GM12878 (cell line): ENCODE results near the gene NDRG4.

Source experiments
- BMI1 ChIP-seq: fragments of 450-650 bp; IDR thresholded peaks from 2 replicates; pipeline ENCODE4 v1.6.1; 2016; ENCODE audit warnings: mild to moderate bottlenecking, moderate library complexity, borderline replicate concordance
- EZH2 ChIP-seq: IDR thresholded peaks from 2 replicates; pipeline ENCODE4 v1.6.1; 2012; ENCODE audit warnings: low read depth, mild to moderate bottlenecking, control low read depth, inconsistent platforms, low read length, borderline replicate concordance; ENCODE audit not compliant: control insufficient read depth
- RAD21 ChIP-seq: IDR thresholded peaks from 2 replicates; pipeline ENCODE4 v1.6.1; 2011; ENCODE audit warnings: mild to moderate bottlenecking, low read depth, low read length, moderate library complexity; ENCODE audit not compliant: insufficient read depth
- YY1 ChIP-seq: IDR thresholded peaks from 2 replicates; pipeline ENCODE4 v1.6.1; 2011; ENCODE audit warnings: low read depth, mild to moderate bottlenecking, low read length
- TF ChIP-seq, protein P1 (sequence below), 3 experiments: IDR thresholded peaks in 2 of 3; conservative IDR thresholded peaks in 1 of 3; 2 replicates each; pipeline ENCODE4 v1.5.1; 2011; ENCODE audit warnings: low read depth in 3 of 3, low read length in 3 of 3, mild to moderate bottlenecking in 3 of 3, control low read depth in 2 of 3, moderate library complexity in 2 of 3, inconsistent platforms in 1 of 3, mixed read lengths in 1 of 3; ENCODE audit not compliant: control insufficient read depth in 2 of 3, insufficient read depth in 1 of 3; ENCODE audit errors: extremely low read depth in 1 of 3

DNA sequence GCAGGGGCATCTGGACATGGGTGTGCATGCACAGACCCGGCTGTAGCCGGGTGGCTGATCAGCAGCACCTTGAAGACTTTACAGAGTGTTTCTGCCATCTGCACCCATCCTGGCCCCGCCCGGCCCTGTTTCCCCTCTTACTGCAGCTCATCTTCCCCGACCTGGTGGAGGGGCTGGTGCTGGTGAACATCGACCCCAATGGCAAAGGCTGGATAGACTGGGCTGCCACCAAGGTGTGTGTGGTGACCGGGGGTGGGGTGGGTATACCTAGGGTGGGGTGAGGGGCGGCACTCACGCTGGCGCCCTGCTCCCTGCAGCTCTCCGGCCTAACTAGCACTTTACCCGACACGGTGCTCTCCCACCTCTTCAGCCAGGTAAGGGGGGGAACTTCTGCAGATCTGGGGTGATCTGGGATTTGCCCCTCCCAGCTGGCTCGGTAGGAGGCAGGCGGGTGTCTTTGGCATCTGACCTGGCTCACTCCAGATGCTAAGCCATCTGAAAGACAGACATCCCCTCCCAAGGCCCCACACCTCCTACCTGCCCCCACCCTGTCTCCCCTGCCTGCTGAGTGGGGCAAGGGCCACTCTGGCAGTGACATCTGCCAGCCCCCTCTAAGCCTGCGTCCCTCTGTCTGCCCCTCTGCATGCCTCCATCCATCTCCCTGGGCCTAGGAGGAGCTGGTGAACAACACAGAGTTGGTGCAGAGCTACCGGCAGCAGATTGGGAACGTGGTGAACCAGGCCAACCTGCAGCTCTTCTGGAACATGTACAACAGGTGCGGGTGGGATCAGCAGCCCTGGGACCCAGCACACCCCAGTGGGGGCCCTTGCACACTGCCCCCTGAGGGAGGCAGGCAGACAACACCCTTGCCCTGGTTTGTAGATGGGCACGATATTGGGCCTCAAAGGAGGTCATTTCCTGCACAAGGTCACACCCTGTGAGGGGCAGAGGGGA, 6.6 kb downstream of the NDRG4 start:
- TF ChIP-seq RAD21 (no peak), EZH2 (no peak), YY1 (no peak), BMI1 (no peak)
- TF ChIP-seq, protein P1, sequence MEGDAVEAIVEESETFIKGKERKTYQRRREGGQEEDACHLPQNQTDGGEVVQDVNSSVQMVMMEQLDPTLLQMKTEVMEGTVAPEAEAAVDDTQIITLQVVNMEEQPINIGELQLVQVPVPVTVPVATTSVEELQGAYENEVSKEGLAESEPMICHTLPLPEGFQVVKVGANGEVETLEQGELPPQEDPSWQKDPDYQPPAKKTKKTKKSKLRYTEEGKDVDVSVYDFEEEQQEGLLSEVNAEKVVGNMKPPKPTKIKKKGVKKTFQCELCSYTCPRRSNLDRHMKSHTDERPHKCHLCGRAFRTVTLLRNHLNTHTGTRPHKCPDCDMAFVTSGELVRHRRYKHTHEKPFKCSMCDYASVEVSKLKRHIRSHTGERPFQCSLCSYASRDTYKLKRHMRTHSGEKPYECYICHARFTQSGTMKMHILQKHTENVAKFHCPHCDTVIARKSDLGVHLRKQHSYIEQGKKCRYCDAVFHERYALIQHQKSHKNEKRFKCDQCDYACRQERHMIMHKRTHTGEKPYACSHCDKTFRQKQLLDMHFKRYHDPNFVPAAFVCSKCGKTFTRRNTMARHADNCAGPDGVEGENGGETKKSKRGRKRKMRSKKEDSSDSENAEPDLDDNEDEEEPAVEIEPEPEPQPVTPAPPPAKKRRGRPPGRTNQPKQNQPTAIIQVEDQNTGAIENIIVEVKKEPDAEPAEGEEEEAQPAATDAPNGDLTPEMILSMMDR (IDR thresholded peaks at IDR 0.05 in 2 of 3, conservative IDR thresholded peaks at IDR 0.05 in 1 of 3; ENCODE audit: control insufficient read depth in 2 of 3, extremely low read depth in 1 of 3, insufficient read depth in 1 of 3, low read depth in 3 of 3, low read length in 3 of 3), result no peak
